AG04449 (cell line): ENCODE data around the gene AKAP3.
A peak's percentile ranks its signal among the peaks of the same experiment; 100 is the strongest.

ENCODE experiments used
- CTCF ChIA-PET: fragments of 350-600 bp; formaldehyde crosslinking; extraction: SDS; loops from one replicate; lab custom pipeline; 2021; ENCODE audit warnings: antibody characterized with exemption; lab: Yijun Ruan, JAX
- POLR2A ChIA-PET: fragments of 400-600, 350-600 bp; formaldehyde crosslinking; extraction: SDS; loops from one replicate; lab custom pipeline; 2020; ENCODE audit warnings: antibody characterized with exemption, inconsistent platforms; lab: Yijun Ruan, JAX
- DNase-seq: peaks from one replicate; pipeline ENCODE4 v3.0.0-alpha.2; 2010; ENCODE audit warnings: low read depth, low spot score
- H3K4me3 ChIP-seq: 2 replicates; pipeline ENCODE4 v1.5.1; 2011; ENCODE audit warnings: low read depth, mild to moderate bottlenecking, control low read depth, low read length
- CTCF ChIP-seq: IDR thresholded peaks from one replicate; pipeline ENCODE4 v1.5.1; 2011; ENCODE audit warnings: mild to moderate bottlenecking, moderate library complexity, low read length, control low read depth, inconsistent platforms; ENCODE audit not compliant: insufficient read depth; ENCODE audit errors: missing control alignments

The AKAP3 gene

GRCh38 chr12:4610481-4610880, 38.4 kb downstream of the AKAP3 start:
- no peak for TF ChIP-seq CTCF
- ChIA-PET CTCF (no interaction called here), POLR2A (no interaction called here)
- no peak for DNase-seq
- no peak overlapping the region for H3K4me3 ChIP-seq

- no peak for DNase-seq
- no peak for TF ChIP-seq CTCF
- CTCF ChIA-PET = interaction anchor here (0.9 to 1.3 kb wide), 2 partner anchors 9 to 11 kb away, joined by 3 to 4 read pairs; no protein-coding TSS in a partner anchor
- H3K4me3 ChIP-seq = no peak overlapping the region
- POLR2A ChIA-PET = no interaction called here
Measured at GRCh38 chr12:4609071-4609470, 39.8 kb downstream of the AKAP3 start.

GRCh38 chr12:4607056-4607455, 41.8 kb downstream of the AKAP3 start:
- no peak for TF ChIP-seq CTCF
- POLR2A ChIA-PET = no interaction called here
- CTCF ChIA-PET = interaction anchor here (1.2 kb wide), 1 partner anchor 151 kb away, joined by 3 read pairs; no protein-coding TSS in a partner anchor
- H3K4me3 ChIP-seq = no peak overlapping the region
- DNase-seq = no peak

- peak overlapping the region; percentile 78 for H3K4me3 ChIP-seq
- CTCF ChIA-PET = interaction anchor here (0.8 to 4.6 kb wide), 15 partner anchors 9 to 280 kb away, joined by 3 to 21 read pairs (median 6); no protein-coding TSS in a partner anchor
- peak; percentile 52 for DNase-seq
- peak; percentile 96 for TF ChIP-seq CTCF
- POLR2A ChIA-PET = interaction anchor here (0.7 kb wide), 1 partner anchor 44 kb away, joined by 6 read pairs; the partner anchor contains the start of genes AKAP3 and NDUFA9
Measured at GRCh38 chr12:4604684-4605193, 44.1 kb downstream of the AKAP3 start.

GRCh38 chr12:4603946-4604345, 44.9 kb downstream of the AKAP3 start:
- CTCF ChIA-PET = interaction anchor here (0.8 to 4.6 kb wide), 12 partner anchors 10 to 279 kb away, joined by 3 to 21 read pairs (median 6); no protein-coding TSS in a partner anchor
- DNase-seq = no peak
- H3K4me3 ChIP-seq = no peak overlapping the region
- no peak for TF ChIP-seq CTCF
- POLR2A ChIA-PET = interaction anchor here (0.7 kb wide), 1 partner anchor 45 kb away, joined by 6 read pairs; the partner anchor contains the start of genes AKAP3 and NDUFA9

- DNase-seq = no peak
- ChIA-PET POLR2A (no interaction called here), CTCF (interaction anchor here (1.2 to 4.6 kb wide), 5 partner anchors 13 to 154 kb away, joined by 3 to 21 read pairs (median 7); no protein-coding TSS in a partner anchor)
- TF ChIP-seq CTCF = no peak
- no peak overlapping the region for H3K4me3 ChIP-seq
Measured at GRCh38 chr12:4603421-4603820, 45.4 kb downstream of the AKAP3 start.
